ENCODE results near the gene WAS.
"Not testable (repeated sequence)": the region's sequence is repeated elsewhere in the genome, so short reads cannot be mapped to it uniquely, and the experiment has no call there.

Gene WAS

DNA sequence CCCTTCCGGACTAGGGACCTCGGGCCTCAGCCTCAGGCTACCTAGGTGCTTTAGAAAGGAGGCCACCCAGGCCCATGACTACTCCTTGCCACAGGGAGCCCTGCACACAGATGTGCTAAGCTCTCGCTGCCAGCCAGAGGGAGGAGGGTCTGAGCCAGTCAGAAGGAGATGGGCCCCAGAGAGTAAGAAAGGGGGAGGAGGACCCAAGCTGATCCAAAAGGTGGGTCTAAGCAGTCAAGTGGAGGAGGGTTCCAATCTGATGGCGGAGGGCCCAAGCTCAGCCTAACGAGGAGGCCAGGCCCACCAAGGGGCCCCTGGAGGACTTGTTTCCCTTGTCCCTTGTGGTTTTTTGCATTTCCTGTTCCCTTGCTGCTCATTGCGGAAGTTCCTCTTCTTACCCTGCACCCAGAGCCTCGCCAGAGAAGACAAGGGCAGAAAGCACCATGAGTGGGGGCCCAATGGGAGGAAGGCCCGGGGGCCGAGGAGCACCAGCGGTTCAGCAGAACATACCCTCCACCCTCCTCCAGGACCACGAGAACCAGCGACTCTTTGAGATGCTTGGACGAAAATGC is at the start of gene WAS:
TSS of gene WAS (plus strand) at position 389 of the 572 bp plus-strand sequence. CDS start at position 444, 55 bp downstream.
- no peak for DNase-seq (ENCODE audit: low read depth, low spot score)

DNA sequence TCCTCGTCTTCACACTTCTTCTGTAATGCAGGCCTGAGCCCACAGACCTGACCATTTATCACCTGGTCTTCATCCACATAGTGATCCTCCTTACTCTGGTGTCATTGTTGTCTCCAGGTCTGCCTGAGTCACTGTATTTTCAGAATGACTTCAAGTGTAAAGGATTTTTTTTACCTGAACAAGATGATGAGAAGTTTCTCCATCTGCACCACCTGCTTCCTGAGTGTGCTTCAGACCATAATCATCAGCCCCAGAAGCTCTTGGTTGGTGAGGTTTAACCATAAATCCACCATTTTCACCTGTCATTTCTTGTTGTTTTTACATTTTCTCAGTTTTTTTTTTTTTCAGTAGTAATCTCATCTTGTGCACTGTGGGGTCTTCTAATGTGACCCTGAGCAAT is 47.3 kb upstream of the WAS start:
- no peak for DNase-seq (ENCODE audit: low read depth, low spot score)

DNA sequence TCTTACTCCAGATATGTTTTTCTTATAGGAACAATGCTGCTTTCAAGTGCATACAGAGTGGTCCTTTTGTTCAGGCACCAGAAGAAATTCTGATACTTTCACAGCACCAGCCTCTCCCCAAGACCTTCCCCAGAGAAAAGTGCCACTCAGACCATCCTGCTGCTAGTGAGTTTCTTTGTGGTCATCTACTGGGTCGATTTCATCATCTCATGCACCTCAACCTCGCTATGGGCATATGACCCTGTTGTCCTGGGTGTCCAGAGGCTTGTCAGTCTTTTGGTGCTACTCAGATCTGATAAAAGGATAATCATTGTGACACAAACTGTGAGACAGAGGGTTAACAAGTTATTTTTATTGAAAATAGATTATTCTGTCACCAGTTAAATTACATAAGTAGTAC is 46.8 kb upstream of the WAS start:
- no peak for DNase-seq (ENCODE audit: low read depth, low spot score)

DNA sequence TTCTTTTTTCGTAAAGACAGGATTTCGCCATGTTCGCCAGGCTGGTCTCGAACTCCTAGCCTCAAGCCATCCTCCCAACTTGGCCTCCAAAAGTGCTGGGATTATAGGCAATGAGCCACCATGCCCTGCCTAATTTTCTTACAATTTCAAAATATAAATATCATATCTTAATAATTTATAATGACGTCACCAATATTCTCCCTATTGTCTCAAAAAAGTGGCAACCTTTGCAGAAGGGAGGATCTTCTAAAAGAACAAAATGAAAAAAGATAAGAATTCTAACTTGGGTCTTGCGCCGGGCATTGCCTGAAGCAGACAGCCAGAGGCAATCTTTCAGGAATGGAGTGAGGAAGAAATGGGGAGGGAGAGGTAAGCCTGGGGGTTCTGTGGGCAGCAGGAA is 37.9 kb upstream of the WAS start:
- no peak for DNase-seq (ENCODE audit: low read depth, low spot score)

DNA sequence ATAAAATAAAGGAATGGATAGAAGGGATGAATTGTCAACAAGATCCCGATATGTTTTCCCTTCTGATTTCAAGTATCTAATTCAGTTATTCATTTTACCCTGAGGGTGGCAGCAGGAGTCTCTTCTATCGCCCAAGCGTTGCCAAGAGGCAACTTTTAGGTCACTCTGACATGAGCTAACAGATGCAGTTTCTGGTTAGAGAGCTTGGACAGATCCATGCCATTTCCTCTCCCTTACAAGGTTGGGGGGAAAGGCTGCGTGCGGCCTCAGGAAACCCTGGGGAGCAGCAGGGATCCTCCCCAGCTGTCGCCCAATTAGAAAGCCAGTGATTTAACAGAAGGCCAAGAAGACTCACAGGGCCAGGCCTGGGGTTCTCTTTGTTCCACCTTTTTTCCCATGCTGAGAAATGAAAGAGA is 35.3 kb upstream of the WAS start:
- DNase-seq (ENCODE audit: low read depth, low spot score) = peak; percentile 15

DNA sequence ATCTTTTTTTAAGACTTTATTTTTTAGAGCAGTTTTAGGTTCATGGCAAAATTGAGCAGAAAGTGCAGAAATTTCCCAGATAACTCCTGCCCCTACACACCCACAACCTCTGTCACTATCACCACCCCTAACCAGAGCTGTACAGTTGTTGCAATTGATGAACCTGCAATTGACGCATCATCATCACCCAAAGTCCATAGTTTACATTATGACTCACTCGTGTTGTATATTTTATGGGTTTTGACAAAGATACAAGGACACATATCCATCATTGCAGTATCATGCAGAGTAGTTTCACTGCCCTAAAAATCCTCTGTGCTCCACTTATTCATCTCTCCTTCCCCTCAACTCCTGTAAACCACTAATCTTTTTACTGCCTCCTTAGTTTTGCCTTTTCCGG is 34.5 kb upstream of the WAS start:
- DNase-seq (ENCODE audit: low read depth, low spot score) = no peak

DNA sequence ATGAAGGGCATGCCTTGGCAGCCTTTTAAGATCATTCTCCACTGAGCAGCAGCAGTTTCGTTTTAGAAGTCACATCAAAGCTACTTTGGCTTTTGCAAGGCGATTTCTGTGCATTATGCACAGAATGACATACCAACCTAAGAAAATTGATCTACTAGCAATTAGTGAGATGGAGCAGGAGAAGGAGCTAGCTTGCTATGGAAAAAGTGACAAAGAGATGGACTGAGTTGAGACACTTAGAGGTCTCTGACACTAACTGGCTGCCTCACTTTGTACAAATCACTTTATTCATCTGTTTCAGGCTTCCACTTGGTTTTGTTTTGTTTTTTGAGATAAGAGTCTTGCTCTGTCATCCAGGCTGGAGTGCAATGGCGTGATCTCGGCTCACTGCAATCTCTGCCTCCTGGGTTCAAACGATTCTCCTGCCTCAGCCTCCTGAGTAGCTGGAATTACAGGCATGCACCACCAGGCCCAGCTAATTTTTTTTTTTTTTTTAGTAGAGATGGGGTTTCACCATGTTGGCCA is 31.5 kb upstream of the WAS start:
- not testable (repeated sequence) for DNase-seq (ENCODE audit: low read depth, low spot score)

DNA sequence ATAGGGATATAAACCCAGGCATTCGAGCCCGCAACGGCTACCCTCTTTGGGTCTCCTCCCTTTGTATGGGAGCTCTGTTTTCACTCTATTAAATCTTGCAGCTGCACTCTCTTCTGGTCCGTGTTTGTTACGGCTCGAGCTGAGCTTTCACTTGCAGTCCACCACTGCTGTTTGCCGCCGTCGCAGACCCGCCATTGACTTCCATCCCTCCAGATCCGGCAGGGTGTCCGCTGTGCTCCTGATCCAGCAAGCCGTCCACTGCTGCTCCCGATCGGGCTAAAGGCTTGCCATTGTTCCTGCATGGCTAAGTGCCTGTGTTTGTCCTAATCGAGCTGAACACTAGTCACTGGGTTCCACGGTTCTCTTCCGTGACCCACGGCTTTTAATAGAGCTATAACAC is 28.9 kb upstream of the WAS start:
- not testable (repeated sequence) for DNase-seq (ENCODE audit: low read depth, low spot score)

DNA sequence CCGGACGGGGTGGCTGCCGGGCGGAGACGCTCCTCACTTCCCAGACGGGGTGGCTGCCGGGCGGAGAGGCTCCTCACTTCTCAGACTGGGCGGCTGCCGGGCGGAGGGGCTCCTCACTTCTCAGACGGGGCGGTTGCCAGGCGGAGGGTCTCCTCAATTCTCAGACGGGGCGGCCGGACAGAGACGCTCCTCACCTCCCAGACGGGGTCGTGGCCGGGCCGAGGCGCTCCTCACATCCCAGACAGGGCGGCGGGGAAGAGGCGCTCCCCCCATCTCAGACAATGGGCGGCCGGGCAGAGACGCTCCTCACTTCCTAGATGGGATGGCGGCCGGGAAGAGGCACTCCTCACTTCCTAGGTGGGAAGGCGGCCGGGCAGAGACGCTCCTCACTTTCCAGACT is 23.9 kb upstream of the WAS start:
- DNase-seq (ENCODE audit: low read depth, low spot score) = not testable (repeated sequence)

DNA sequence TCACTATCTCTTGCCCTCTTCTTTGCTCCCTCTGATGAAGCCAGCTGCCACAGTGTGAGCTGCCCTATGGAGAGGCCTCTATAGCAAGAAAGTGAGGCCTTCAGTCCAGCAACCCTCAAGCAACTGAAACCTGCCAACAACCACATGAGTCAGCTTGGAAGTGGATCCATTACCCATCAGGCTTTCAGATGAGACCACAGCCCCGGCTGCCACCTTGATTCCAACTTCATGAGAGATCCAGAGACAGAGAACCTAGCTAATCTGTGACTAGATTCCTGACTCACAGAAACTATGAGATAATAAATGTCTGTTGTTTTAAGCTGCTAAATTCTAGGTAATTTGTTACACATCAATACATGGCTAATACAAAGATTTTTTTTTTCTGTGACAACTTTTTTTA is 20.4 kb upstream of the WAS start:
- DNase-seq (ENCODE audit: low read depth, low spot score) = no peak

DNA sequence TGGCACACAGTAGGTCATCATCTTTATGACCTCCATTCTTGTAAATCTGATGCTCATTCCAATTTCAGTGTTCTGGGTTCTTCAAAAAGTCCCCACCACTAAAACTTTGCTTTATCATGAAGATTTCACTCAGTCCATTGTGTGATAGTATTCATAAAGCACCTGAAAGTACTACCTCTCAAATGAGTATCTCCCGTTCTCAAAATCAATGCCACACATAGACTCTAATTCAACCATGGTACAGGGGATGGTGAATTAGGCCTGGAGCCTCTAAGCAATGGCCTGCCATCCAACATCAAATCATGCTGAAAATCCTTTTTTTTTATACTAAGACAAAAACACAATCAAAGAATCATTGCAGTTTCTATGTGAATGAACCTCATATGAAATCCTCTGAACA is 19.4 kb upstream of the WAS start:
- no peak for DNase-seq (ENCODE audit: low read depth, low spot score)

DNA sequence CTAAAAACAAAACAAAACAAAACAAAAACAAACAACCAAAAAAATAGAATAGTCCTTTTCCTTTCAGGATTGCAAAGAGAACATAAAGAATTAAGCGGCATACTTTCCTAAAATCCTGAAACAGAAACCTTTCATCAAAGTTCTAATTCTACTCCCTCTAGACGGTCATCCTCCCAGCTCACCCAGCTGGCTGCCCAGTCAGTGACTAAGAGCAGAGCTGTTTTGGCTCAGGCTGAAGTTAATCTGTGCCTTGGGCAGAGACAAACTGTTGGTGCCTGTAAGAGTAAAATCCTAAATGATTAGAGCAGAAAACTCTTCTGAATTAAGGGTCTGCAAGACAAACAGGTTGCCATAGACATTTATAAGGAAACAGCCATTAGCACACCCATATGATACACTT is 17.6 kb upstream of the WAS start:
- no peak for DNase-seq (ENCODE audit: low read depth, low spot score)

DNA sequence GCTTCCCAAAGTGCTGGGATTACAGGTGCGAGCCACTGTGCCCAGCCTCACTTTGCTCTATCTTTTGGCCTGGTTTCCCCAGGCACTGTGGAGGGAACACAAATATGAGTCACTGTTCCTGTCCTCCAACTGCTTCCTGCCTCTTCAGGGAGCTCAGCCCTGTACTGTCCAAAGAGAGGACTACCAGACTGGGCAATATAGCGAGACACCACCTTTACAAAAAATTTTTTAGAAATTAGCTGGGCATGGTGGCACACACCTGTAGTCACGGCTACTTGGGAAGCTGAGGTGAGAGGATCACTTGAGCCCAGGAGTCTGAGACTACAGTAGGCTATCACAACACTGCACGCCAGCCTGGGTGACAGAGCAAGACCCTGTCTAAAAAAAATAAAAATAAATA is 16.9 kb upstream of the WAS start:
- no peak for DNase-seq (ENCODE audit: low read depth, low spot score)

DNA sequence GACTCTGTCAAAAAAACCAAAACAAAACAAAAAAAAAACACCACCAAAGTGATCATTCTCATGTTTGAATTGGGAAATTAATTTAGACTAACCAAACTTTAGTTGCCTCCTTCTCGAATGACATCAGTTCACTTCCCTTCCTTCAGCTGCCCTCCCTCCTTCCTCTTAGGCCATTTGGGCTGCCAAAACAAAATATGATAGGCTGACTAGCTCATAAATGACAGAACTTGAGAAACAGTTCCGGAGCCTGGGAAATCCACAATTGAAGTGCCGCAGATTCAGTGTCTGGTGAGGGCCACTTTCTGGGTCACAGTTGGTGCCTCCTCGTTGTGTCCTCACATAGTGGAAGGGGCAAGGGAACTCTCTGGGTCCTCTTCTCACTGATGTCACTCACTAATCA is 16.1 kb upstream of the WAS start:
- no peak for DNase-seq (ENCODE audit: low read depth, low spot score)

DNA sequence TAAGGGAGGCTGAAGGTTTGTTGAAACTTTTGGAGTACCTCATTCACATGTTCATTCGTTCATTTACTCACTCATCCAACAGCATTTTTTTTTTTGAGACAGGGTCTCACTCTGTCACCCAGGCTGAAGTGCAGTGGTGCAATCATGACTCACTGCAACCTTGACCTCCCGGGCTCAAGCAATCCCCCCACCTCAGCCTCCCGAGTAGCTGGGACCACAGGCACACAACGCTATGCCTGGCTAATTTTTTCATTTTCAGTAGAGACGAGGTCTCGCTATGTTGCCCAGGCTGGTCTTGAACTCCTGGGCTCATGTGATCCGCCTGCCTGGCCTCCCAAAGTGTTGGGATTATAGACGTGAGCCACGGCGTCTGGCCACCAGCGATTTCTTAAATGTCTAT is 15.4 kb upstream of the WAS start:
- DNase-seq (ENCODE audit: low read depth, low spot score) = not testable (repeated sequence)

DNA sequence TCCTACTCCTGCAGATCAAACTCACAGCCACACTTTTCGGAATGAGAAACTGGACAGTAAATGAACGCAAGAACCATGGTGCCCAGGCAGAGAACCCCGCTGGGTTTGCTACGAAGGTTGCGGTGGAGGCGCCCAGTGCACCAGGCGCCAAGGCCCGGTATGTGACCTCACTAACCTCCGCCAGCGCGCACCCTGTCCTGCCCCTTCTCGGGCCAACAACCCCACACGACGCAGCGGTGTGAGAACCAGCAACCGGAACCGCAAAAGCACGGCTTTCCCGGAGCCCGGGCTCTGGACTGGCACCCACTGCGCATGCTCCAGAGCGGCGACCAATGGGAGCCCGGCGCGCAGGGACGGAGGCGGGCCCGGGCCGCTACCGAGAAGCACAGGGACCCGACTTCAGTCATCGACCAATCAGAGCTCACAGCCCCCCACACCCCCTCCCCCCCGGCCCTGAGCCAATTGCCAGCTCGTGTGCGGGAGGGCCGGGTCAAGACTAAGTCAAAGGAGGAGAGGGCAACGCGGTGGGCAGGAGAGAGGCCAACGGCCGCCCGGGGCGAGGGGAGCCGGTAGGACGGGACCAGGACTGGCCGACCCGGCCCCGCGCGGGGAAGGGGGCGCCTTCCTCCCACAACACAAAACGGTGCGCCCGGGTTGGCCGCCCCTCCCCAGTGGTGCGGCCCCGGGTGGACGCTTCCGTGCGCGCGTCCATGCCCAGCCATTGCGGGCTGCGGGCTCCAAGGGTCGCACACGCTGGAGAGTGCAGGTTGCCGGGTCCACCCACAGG is 7.3 kb upstream of the WAS start:
- peak; percentile 44 for DNase-seq (ENCODE audit: low read depth, low spot score)

DNA sequence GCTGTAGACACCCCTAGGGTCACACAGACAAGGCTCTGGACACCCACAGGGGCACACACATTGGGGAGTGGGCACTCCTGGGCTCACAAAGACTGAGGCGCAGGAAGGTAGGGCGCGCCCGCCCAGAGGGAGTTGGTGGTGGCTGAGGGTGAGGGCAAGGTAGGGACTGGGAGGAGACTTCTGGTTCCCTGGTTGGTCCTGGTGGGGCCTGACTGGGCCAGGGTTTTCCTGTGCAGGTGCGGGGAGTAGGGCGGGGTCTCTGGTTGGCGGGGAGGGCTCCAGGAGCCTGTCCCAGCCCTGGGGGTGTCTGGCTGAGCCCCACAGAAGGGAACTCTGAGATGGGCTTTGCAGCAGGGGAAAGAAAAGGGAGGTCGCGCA is 6.7 kb upstream of the WAS start:
- no peak for DNase-seq (ENCODE audit: low read depth, low spot score)

DNA sequence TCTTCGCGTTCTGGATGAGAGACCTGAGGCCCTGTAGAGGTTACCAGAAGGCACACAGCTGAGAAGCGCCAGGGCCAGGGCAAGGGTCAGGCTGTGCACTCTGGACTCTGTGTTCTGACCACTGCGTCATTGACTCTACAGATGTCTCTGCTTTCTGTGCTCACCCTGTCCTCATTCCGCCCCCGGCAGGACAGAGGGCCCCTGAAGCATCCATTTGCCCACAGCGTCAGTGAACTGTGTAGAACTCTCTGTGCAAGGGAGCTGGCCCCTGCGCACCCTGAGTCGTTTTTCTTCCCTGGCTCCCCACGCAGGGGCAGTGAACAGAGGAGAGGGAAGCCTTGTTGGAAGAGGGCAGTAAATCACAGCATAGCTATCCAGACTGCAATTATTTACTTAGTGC is 6.1 kb upstream of the WAS start:
- DNase-seq (ENCODE audit: low read depth, low spot score) = no peak

DNA sequence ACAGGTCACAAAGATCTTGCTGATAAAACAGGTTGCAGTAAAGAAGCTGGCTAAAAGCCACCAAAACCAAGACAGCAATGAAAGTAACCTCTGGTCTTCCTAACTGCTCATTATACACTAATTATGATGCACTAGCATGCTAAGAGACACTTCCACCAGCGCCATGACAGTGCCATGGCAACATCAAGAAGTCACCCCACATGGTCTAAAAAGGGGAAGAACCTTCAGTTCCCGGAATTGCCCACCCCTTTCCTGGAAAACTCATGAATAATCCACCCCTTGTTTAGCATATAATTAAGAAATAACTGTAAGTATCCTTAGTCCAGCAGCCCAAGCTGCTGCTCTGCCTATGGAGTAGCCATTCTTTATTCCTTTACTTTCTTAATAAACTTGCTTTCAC is 3.1 kb upstream of the WAS start:
- DNase-seq (ENCODE audit: low read depth, low spot score) = not testable (repeated sequence)

DNA sequence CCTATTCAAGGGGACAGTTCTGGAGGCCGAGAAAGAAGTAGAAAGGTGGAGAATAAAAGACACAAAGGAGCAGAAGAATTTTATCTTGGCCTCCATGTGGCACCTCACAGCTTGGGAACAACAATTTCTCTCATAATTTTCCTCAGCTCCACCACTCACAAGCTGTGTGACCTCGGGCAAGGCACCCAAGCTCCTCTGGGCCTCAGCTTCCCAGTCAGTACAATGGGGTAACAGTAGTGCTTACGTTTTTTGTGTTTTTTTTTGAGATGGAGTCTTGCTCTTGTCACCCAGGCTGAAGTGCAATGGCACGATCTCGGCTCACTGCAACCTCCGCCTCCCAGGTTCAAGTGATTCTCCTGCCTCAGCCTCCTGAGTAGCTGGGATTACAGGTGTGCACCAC is 2.7 kb upstream of the WAS start:
- DNase-seq (ENCODE audit: low read depth, low spot score) = not testable (repeated sequence)

DNA sequence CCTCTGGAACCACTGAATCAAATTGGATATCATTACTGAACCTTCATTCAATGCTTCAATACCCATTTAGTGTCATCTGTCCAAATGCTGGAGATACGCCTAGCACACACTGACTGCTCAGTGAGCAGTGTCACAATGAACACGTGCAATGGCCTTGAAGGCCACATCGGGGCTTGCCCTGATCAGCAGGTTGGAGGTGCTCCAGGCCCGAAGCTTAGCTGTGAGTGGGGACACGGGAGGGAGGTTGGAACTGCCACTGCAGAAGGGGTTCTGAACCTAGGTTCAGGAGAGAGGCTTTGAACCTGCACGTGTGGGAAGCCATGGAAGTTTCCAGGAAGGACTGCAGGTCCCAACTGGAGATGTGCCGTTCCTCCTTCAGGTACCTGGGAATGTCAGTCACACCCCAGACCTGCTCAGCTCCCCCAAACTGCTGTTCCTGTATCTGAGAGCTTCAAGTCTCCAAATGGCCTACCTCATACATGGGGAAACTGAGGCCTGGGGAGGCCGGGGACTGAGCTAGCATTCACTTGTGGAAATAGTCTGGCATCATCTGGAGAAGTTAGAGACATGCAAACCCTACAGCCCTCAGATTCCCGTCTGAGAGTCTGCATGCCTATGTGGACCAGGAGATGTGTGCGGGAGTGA is 1.9 kb upstream of the WAS start:
- DNase-seq (ENCODE audit: low read depth, low spot score) = no peak

DNA sequence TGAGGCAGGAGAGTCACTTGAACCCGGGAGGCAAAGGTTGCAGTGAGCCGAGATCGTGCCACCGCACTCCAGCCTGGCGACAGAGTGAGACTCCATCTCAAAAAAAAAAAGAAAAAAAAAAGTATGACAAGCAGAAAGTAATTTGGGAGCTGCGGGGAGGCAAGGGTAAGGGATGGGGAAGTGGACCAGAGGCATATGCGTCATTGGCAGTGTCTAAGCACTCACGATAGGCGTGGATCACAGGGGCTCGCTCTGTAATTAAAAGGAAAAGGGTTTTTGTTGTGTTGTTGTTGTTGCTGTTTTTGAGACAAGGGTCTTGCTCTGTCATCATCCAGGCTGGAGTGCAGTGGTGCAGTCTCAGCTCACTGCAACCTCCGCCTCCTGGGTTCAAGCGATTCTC is 804 bp upstream of the WAS start:
- DNase-seq (ENCODE audit: low read depth, low spot score) = not testable (repeated sequence)

DNA sequence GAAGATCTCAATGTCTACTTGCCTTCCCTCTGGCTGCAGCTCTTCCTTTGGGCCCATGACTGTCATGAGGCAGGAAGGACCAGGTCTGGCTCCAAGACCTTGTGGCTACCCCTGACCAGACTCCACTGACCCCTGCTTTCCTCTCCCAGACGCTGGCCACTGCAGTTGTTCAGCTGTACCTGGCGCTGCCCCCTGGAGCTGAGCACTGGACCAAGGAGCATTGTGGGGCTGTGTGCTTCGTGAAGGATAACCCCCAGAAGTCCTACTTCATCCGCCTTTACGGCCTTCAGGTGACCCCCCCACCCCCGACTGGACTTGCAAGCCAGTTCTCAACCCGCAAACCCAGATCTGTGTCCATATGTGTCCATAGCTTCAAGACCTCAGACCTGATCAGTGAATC is 535 bp downstream of the WAS start:
- DNase-seq (ENCODE audit: low read depth, low spot score) = no peak

All from smooth muscle cell of the brain vasculature (primary cell).